Activated CD8-positive, alpha-beta T cell treated with anti-CD3 and anti-CD28 coated beads for 36 hours (primary cell): ENCODE measurements around the gene TFRC. TPM values are rescaled to one million over a fixed set of nuclear protein-coding genes. Genes with fewer than 3 reads are reported as not detected.
"Not testable (repeated sequence)": the region's sequence is repeated elsewhere in the genome, so short reads cannot be mapped to it uniquely, and the experiment has no call there.

Source experiments
- ATAC-seq: fragments of 200-7000 bp; cut with Tn5 transposase; one replicate; pipeline ENCODE4 v1.10.0; 2021; ENCODE audit warnings: mild to moderate bottlenecking, moderate library complexity
- CTCF ChIA-PET: fragments of 350-600 bp; sonication (Branson Sonifier 250); formaldehyde crosslinking; loops from one replicate; lab custom pipeline; 2021; ENCODE audit warnings: antibody characterized with exemption; lab: Charles Lee
- POLR2A ChIA-PET: fragments of 350-600 bp; sonication (Branson Sonifier 250); formaldehyde crosslinking; loops from one replicate; lab custom pipeline; 2021; ENCODE audit warnings: antibody characterized with exemption; lab: Charles Lee
- DNase-seq: peaks from one replicate; pipeline ENCODE4 v3.0.0-alpha.2; 2020
- H3K27ac Mint-ChIP-seq: one replicate; pipeline ENCODE4 v1.8.0; 2021; ENCODE audit warnings: mild to moderate bottlenecking, mixed read lengths
- H3K27me3 Mint-ChIP-seq: one replicate; pipeline ENCODE4 v1.8.0; 2021; ENCODE audit warnings: mixed read lengths
- H3K36me3 Mint-ChIP-seq: one replicate; pipeline ENCODE4 v1.8.0; 2021; ENCODE audit warnings: low read depth, mixed read lengths
- H3K4me1 Mint-ChIP-seq: one replicate; pipeline ENCODE4 v1.8.0; 2021; ENCODE audit warnings: low read depth, mixed read lengths
- H3K4me3 Mint-ChIP-seq: one replicate; pipeline ENCODE4 v1.8.0; 2021; ENCODE audit warnings: mild to moderate bottlenecking, moderate library complexity, mixed read lengths
- H3K9me3 Mint-ChIP-seq: one replicate; pipeline ENCODE4 v1.8.0; 2021; ENCODE audit warnings: mixed read lengths
- CTCF ChIP-seq: fragments of 200-600 bp; IDR thresholded peaks from one replicate; pipeline ENCODE4 v1.8.0; 2022; ENCODE audit warnings: antibody characterized with exemption, mild to moderate bottlenecking
- intact Hi-C: fragments of 100-400 bp; cut with micrococcal nuclease; formaldehyde crosslinking; loops from one replicate; pipeline ENCODE4 v1.10.0; 2022
- total RNA-seq, 2 experiments: library from RNA; stranded (reverse); gene quantifications; one replicate each; pipeline ENCODE4 v1.2.3, GENCODE V29; 2021

Gene TFRC
- total RNA-seq, 2 experiments from 2014 or later: 521 to 524 TPM

- Mint-ChIP-seq H3K36me3 (no peaks in the 10 kb centered on the region), H3K27me3 (no peaks in the 10 kb centered on the region), H3K4me3 (no peak overlapping the region), H3K9me3 (no peaks in the 10 kb centered on the region), H3K4me1 (peaks cover 19% of the 10 kb centered on the region), H3K27ac (no peak overlapping the region)
- TF ChIP-seq CTCF: no peak
- intact Hi-C loops: no loop called here
- ATAC-seq: no peak
- ChIA-PET CTCF (no interaction called here), POLR2A (no interaction called here)
- DNase-seq: peak; percentile 26
Observed at GRCh38 chr3:196115678-196116083, 33.8 kb upstream of the TFRC start.

- H3K9me3 Mint-ChIP-seq: no peaks in the 10 kb centered on the region
- DNase-seq (peak; percentile 56), ATAC-seq (peak; percentile 89)
- no peaks in the 10 kb centered on the region for H3K36me3 Mint-ChIP-seq
- H3K4me3 Mint-ChIP-seq: peak overlapping the region; percentile 21
- ChIA-PET CTCF (interaction anchor here (1.1 to 2.8 kb wide), 3 partner anchors 9 to 39 kb away, joined by 3 to 13 read pairs (median 4); no protein-coding TSS in a partner anchor), POLR2A (interaction anchor here (0.7 to 1.2 kb wide), 5 partner anchors 20 to 201 kb away, joined by 3 to 4 read pairs (median 3); no protein-coding TSS in a partner anchor)
- H3K27me3 Mint-ChIP-seq: no peaks in the 10 kb centered on the region
- intact Hi-C loops: no loop called here
- H3K4me1 Mint-ChIP-seq: peaks cover 15% of the 10 kb centered on the region
- peak overlapping the region; percentile 71 for H3K27ac Mint-ChIP-seq
- no peak for TF ChIP-seq CTCF
Observed at GRCh38 chr3:196111939-196112386, 30.1 kb upstream of the TFRC start.

- no peak overlapping the region for H3K27ac Mint-ChIP-seq
- H3K9me3 Mint-ChIP-seq: no peaks in the 10 kb centered on the region
- intact Hi-C loops: no loop called here
- H3K4me1 Mint-ChIP-seq: peaks cover 17% of the 10 kb centered on the region
- no peak for DNase-seq
- no peak for ATAC-seq
- no peak overlapping the region for H3K4me3 Mint-ChIP-seq
- no peak for TF ChIP-seq CTCF
- ChIA-PET POLR2A (no interaction called here), CTCF (no interaction called here)
- H3K36me3 Mint-ChIP-seq: no peaks in the 10 kb centered on the region
- H3K27me3 Mint-ChIP-seq: no peaks in the 10 kb centered on the region
Observed at GRCh38 chr3:196108075-196108743, 26.3 kb upstream of the TFRC start.

- H3K9me3 Mint-ChIP-seq, H3K27me3 Mint-ChIP-seq, H3K27ac Mint-ChIP-seq, H3K4me1 Mint-ChIP-seq, DNase-seq, ATAC-seq, H3K36me3 Mint-ChIP-seq, intact Hi-C loops, POLR2A ChIA-PET, H3K4me3 Mint-ChIP-seq: not testable (repeated sequence)
- CTCF ChIA-PET: interaction anchor here (0.7 kb wide), 1 partner anchor 38 kb away, joined by 3 read pairs; no protein-coding TSS in a partner anchor
Observed at GRCh38 chr3:196104707-196105106, 22.8 kb upstream of the TFRC start.

- H3K4me1 Mint-ChIP-seq, H3K9me3 Mint-ChIP-seq, H3K36me3 Mint-ChIP-seq, ATAC-seq, CTCF ChIA-PET, H3K27ac Mint-ChIP-seq, intact Hi-C loops, POLR2A ChIA-PET, H3K4me3 Mint-ChIP-seq, H3K27me3 Mint-ChIP-seq, DNase-seq: not testable (repeated sequence)
Observed at GRCh38 chr3:196098365-196098980, 16.6 kb upstream of the TFRC start.
